ENCODE measurements around the gene SLC15A2.

Gene SLC15A2

GRCh38 chr3:121869736-121870135 lies 24.5 kb upstream of the SLC15A2 start:
- H3K4me3 ChIP-seq (ENCODE audit: control insufficient read depth, low read depth, low read length): no peak overlapping the region
- DNase-seq (ENCODE audit: low read depth): no peak
- TF ChIP-seq, protein P1, sequence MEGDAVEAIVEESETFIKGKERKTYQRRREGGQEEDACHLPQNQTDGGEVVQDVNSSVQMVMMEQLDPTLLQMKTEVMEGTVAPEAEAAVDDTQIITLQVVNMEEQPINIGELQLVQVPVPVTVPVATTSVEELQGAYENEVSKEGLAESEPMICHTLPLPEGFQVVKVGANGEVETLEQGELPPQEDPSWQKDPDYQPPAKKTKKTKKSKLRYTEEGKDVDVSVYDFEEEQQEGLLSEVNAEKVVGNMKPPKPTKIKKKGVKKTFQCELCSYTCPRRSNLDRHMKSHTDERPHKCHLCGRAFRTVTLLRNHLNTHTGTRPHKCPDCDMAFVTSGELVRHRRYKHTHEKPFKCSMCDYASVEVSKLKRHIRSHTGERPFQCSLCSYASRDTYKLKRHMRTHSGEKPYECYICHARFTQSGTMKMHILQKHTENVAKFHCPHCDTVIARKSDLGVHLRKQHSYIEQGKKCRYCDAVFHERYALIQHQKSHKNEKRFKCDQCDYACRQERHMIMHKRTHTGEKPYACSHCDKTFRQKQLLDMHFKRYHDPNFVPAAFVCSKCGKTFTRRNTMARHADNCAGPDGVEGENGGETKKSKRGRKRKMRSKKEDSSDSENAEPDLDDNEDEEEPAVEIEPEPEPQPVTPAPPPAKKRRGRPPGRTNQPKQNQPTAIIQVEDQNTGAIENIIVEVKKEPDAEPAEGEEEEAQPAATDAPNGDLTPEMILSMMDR (IDR thresholded peaks at IDR 0.05; ENCODE audit: control insufficient read depth, insufficient read depth, low read depth, low read length, missing control alignments): no peak

- TF ChIP-seq, protein P1 (IDR thresholded peaks at IDR 0.05; ENCODE audit: control insufficient read depth, insufficient read depth, low read depth, low read length, missing control alignments): no peak
- no peak overlapping the region for H3K4me3 ChIP-seq (ENCODE audit: control insufficient read depth, low read depth, low read length)
- DNase-seq (ENCODE audit: low read depth): no peak
These were observed 23.5 kb upstream of the SLC15A2 start for GRCh38 chr3:121870717-121871116.

- no peak overlapping the region for H3K4me3 ChIP-seq (ENCODE audit: control insufficient read depth, low read depth, low read length)
- TF ChIP-seq, protein P1 (IDR thresholded peaks at IDR 0.05; ENCODE audit: control insufficient read depth, insufficient read depth, low read depth, low read length, missing control alignments): no peak
- DNase-seq (ENCODE audit: low read depth): no peak
These were observed 22.8 kb upstream of the SLC15A2 start for GRCh38 chr3:121871430-121871829.

DNA sequence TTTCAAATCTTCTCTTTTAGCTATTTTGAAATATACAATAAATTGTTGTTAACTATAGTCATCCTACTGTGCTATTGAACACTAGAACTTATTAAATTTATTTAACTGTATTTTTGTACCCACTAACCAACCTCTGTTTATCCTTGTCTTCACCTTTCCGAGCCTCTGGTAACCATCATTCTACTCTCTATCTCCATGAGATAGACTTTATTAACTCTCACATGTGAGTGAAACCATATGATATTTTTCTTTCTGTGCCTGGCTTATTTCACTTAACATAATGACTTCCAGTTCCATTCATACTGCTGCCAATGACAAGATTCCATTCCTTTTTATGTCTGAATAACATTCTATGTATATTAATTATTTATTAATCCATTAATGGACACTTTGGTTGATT lies 15.8 kb upstream of the SLC15A2 start:
- H3K4me3 ChIP-seq (ENCODE audit: control insufficient read depth, low read depth, low read length): no peak overlapping the region
- TF ChIP-seq, protein P1 (IDR thresholded peaks at IDR 0.05; ENCODE audit: control insufficient read depth, insufficient read depth, low read depth, low read length, missing control alignments): no peak
- no peak for DNase-seq (ENCODE audit: low read depth)

GRCh38 chr3:121883507-121883906 lies 10.7 kb upstream of the SLC15A2 start:
- TF ChIP-seq, protein P1 (IDR thresholded peaks at IDR 0.05; ENCODE audit: control insufficient read depth, insufficient read depth, low read depth, low read length, missing control alignments): no peak
- H3K4me3 ChIP-seq (ENCODE audit: control insufficient read depth, low read depth, low read length): no peak overlapping the region
- no peak for DNase-seq (ENCODE audit: low read depth)

GRCh38 chr3:121885386-121885785 lies 8.8 kb upstream of the SLC15A2 start:
- TF ChIP-seq, protein P1 (IDR thresholded peaks at IDR 0.05; ENCODE audit: control insufficient read depth, insufficient read depth, low read depth, low read length, missing control alignments): no peak
- no peak overlapping the region for H3K4me3 ChIP-seq (ENCODE audit: control insufficient read depth, low read depth, low read length)
- no peak for DNase-seq (ENCODE audit: low read depth)

DNA sequence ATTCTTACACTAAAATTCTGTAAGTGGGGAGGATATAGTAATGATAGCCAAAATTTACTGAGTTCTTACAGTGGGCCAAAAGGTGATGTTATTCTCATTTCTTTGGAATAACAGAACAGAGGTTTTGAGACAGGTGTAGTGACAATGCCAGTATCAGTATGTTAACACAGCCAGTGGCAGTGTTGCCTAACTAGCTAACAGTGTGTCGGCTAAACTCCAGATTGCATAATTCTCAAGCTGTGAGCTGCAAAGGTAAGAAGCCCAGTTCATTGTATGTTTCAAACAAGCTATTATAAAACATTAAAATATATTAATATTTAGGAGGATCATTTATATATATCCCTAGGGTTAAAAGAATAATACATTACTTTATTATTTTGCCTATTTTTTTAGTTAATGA lies 920 bp downstream of the SLC15A2 start:
- TF ChIP-seq, protein P1 (IDR thresholded peaks at IDR 0.05; ENCODE audit: control insufficient read depth, insufficient read depth, low read depth, low read length, missing control alignments): no peak
- no peak for DNase-seq (ENCODE audit: low read depth)
- no peak overlapping the region for H3K4me3 ChIP-seq (ENCODE audit: control insufficient read depth, low read depth, low read length)
